HG03460 (cell line): ENCODE data around the gene PRSS2.

ENCODE experiments used
- ATAC-seq: cut with Tn5 transposase; IDR thresholded peaks from one replicate; pipeline ENCODE4 v1.9.1; 2021; ENCODE audit not compliant: unreplicated experiment

PRSS2 gene

GRCh38 chr7:142785841-142786250 is 15.1 kb downstream of the PRSS2 start:
- no peak for ATAC-seq

GRCh38 chr7:142787034-142787768 is 16.4 kb downstream of the PRSS2 start:
- no peak for ATAC-seq

GRCh38 chr7:142787783-142788182 is 17.0 kb downstream of the PRSS2 start:
- ATAC-seq, result no peak

GRCh38 chr7:142788303-142789289 is 17.8 kb downstream of the PRSS2 start:
- no peak for ATAC-seq

- ATAC-seq, result no peak
Measured at GRCh38 chr7:142789441-142789840, 18.7 kb downstream of the PRSS2 start.

GRCh38 chr7:142790056-142790455 is 19.3 kb downstream of the PRSS2 start:
- no peak for ATAC-seq

- no peak for ATAC-seq
Measured at GRCh38 chr7:142790555-142790954, 19.8 kb downstream of the PRSS2 start.

GRCh38 chr7:142791502-142791901 is 20.7 kb downstream of the PRSS2 start:
- ATAC-seq, result no peak

- ATAC-seq, result no peak
Measured at GRCh38 chr7:142792129-142792528, 21.4 kb downstream of the PRSS2 start.

GRCh38 chr7:142792593-142792992 is 21.8 kb downstream of the PRSS2 start:
- no peak for ATAC-seq

- ATAC-seq, result no peak
Measured at GRCh38 chr7:142793156-142793555, 22.4 kb downstream of the PRSS2 start.

GRCh38 chr7:142795339-142795863 is 24.6 kb downstream of the PRSS2 start:
- ATAC-seq, result no peak

- ATAC-seq, result no peak
Measured at GRCh38 chr7:142796001-142796500, 25.3 kb downstream of the PRSS2 start.

GRCh38 chr7:142796501-142797390 is 26.0 kb downstream of the PRSS2 start:
- ATAC-seq, result peak; percentile 47

GRCh38 chr7:142797391-142798377 is 26.9 kb downstream of the PRSS2 start:
- ATAC-seq, result peak; percentile 36

GRCh38 chr7:142798451-142799436 is 28.0 kb downstream of the PRSS2 start:
- no peak for ATAC-seq

GRCh38 chr7:142799437-142799835 is 28.7 kb downstream of the PRSS2 start:
- no peak for ATAC-seq

GRCh38 chr7:142800088-142800487 is 29.3 kb downstream of the PRSS2 start:
- ATAC-seq, result no peak
